Measurements from ENCODE around the gene PYM1. TPM values are rescaled to one million over a fixed set of nuclear protein-coding genes. Genes with fewer than 3 reads are reported as not detected.
"Not testable (repeated sequence)": the region's sequence is repeated elsewhere in the genome, so short reads cannot be mapped to it uniquely, and the experiment has no call there.

Gene PYM1
- total and polyA plus RNA-seq, 7 donors, result 14.6 to 39.8 (median 19.0) TPM

DNA sequence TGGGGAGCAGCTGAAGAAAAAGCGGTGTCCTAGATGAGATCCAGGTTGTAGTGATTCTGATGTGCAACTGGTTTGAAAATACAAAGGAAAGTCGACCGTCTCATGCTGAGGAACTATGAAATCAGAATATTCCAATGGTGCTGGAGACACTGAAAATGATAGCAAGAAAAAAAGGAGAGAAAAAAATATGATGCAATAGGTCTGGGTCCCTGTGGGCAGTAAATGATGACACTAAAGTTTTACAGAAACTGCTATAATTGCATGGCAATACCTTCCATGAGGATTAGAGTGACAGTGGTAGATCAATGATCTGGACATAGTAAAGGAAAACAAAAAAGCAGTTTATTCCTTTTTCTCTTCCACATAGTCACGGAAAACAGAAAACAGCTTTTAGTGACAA lies 2.3 kb downstream of the PYM1 start:
- no peaks in the 10 kb centered on the region for H3K27me3 ChIP-seq (ENCODE audit: insufficient read depth in 3 of 3, low read length in 2 of 3)
- intact Hi-C loops (cut with DNase I), result loop anchor here in 1 of 2 donors (5.0 kb wide), 2 partner anchors 93 to 108 kb away; partner anchors contain the start of genes ORMDL2 and SARNP
- TF ChIP-seq, protein P1, sequence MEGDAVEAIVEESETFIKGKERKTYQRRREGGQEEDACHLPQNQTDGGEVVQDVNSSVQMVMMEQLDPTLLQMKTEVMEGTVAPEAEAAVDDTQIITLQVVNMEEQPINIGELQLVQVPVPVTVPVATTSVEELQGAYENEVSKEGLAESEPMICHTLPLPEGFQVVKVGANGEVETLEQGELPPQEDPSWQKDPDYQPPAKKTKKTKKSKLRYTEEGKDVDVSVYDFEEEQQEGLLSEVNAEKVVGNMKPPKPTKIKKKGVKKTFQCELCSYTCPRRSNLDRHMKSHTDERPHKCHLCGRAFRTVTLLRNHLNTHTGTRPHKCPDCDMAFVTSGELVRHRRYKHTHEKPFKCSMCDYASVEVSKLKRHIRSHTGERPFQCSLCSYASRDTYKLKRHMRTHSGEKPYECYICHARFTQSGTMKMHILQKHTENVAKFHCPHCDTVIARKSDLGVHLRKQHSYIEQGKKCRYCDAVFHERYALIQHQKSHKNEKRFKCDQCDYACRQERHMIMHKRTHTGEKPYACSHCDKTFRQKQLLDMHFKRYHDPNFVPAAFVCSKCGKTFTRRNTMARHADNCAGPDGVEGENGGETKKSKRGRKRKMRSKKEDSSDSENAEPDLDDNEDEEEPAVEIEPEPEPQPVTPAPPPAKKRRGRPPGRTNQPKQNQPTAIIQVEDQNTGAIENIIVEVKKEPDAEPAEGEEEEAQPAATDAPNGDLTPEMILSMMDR (IDR thresholded peaks at IDR 0.05), result no peak
- ATAC-seq (no peak), DNase-seq (no peak)
- peaks cover 6% of the 10 kb centered on the region for H3K4me1 ChIP-seq
- H3K36me3 ChIP-seq (ENCODE audit: insufficient read depth in 1 of 2, low read depth in 1 of 2), result peaks cover 0 to 24% of the 10 kb centered on the region in 2 donors
- no peak overlapping the region for H3K27ac ChIP-seq
- no peak overlapping the region for H3K4me3 ChIP-seq
- WGBS, 3 donors, result 80 to 89% (median 81%) methylated on average over 4 of the region's 4 CpGs
- no peaks in the 10 kb centered on the region for H3K9me3 ChIP-seq

DNA sequence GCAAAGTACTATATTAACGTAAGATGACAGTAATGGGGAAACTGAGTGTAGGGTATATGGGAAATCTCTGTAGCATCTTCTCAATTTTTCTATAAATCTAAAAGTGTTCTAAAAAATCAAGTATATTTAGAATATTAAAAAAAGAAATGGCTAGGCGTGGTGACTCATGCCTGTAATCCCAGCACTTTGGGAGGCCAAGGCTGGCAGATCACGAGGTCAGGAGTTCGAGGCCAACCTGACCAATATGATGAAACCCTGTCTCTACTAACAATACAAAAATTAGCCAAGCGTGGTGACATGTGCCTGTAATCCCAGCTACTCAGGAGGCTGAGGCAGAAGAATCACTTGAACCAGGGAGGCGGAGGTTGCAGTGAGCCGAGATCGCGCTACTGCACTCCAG lies 4.0 kb downstream of the PYM1 start:
- WGBS, 3 donors, result 95 to 96% (median 96%) methylated on average over 9 of the region's 9 CpGs
- ATAC-seq; H3K4me3 ChIP-seq; H3K9me3 ChIP-seq; H3K27me3 ChIP-seq (ENCODE audit: insufficient read depth in 3 of 3, low read length in 2 of 3); H3K27ac ChIP-seq; DNase-seq; H3K4me1 ChIP-seq; intact Hi-C loops (cut with DNase I): not testable (repeated sequence)
- H3K36me3 ChIP-seq (ENCODE audit: insufficient read depth in 1 of 2, low read depth in 1 of 2), result peaks cover 0 to 24% of the 10 kb centered on the region in 2 donors

DNA sequence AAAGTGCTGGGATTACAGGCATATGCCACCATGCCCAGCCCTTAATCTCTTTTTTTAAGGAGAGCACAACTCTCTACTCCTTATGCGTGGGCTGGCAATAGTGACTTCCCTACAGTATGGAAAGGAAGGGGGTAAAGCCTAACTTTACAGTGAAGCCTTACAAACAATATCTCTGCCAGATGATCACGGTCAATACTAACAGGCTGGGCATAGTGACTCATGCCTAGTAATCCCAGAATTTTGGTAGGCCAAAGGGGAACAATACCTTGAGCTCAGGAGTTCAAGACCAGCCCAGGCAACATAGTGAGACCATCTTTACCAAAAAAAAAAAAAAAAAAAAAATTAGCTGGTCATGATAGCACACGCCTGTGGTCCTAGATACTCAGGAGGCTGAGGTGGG lies 5.6 kb downstream of the PYM1 start:
- no peaks in the 10 kb centered on the region for H3K4me1 ChIP-seq
- H3K36me3 ChIP-seq (ENCODE audit: insufficient read depth in 1 of 2, low read depth in 1 of 2), result peaks cover 0 to 24% of the 10 kb centered on the region in 2 donors
- WGBS, 3 donors, result 90 to 100% (median 93%) methylated on average over 3 of the region's 3 CpGs
- TF ChIP-seq, protein P1 (IDR thresholded peaks at IDR 0.05), result no peak
- H3K4me3 ChIP-seq, result no peak overlapping the region
- no peak overlapping the region for H3K27ac ChIP-seq
- no peaks in the 10 kb centered on the region for H3K27me3 ChIP-seq (ENCODE audit: insufficient read depth in 3 of 3, low read length in 2 of 3)
- H3K9me3 ChIP-seq, result no peaks in the 10 kb centered on the region
- ATAC-seq, result no peak
- no peak for DNase-seq
- intact Hi-C loops (cut with DNase I), result no loop called here

DNA sequence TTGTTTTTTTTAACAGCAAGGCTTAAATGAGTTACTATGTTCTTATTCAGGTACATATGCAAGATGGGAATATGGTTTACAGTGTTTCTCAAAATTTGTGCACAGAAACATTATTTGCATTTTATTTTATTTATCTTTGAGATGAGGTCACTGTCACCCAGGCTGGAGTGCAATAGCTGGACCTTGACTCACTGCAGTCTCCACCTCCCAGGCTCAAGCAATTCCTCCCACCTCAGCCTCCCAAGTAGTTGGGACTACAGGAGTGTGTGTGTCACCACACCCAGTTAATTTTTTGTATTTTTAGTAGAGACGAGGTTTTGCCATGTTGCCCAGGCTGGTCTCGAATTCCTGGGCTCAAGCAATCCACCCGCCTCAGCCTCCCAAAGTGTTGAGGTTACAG lies 8.7 kb downstream of the PYM1 start:
- DNase-seq; H3K9me3 ChIP-seq; H3K4me1 ChIP-seq; ATAC-seq; H3K27me3 ChIP-seq (ENCODE audit: insufficient read depth in 3 of 3, low read length in 2 of 3); intact Hi-C loops (cut with DNase I); H3K27ac ChIP-seq; H3K4me3 ChIP-seq: not testable (repeated sequence)
- H3K36me3 ChIP-seq (ENCODE audit: insufficient read depth in 1 of 2, low read depth in 1 of 2), result peaks cover 0 to 29% of the 10 kb centered on the region in 2 donors
- 83 to 89% (median 86%) methylated on average over 3 of the region's 3 CpGs for WGBS, 3 donors

DNA sequence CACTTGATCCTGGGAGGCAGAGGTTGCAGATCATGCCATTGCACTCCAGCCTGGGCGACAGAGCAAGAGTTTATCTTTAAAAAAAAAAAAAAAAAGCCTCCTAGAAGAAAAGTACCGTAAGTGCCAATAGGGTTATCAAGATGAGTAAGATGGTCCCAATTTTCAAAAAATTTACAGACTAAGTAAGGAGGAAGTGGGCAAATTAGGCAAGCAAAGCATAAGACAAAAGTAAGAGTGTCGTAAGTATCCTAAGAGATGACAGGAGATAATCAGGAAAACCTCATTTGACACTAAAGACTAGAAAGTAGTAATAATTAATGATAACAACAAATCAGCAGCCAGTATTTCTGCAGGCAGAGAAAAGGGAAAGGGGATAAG lies 12.2 kb downstream of the PYM1 start:
- intact Hi-C loops (cut with DNase I), result no loop called here
- WGBS, 3 donors, result 91 to 92% (median 91%) methylated on average over 3 of the region's 3 CpGs
- Histone ChIP-seq H3K27ac (no peak overlapping the region), H3K36me3 (ENCODE audit: insufficient read depth in 1 of 2, low read depth in 1 of 2) (peaks cover 0 to 18% of the 10 kb centered on the region in 2 donors), H3K27me3 (ENCODE audit: insufficient read depth in 3 of 3, low read length in 2 of 3) (no peaks in the 10 kb centered on the region), H3K4me1 (no peaks in the 10 kb centered on the region), H3K4me3 (no peak overlapping the region), H3K9me3 (no peaks in the 10 kb centered on the region)
- ATAC-seq, result no peak
- TF ChIP-seq, protein P1 (IDR thresholded peaks at IDR 0.05), result no peak
- DNase-seq, result no peak

DNA sequence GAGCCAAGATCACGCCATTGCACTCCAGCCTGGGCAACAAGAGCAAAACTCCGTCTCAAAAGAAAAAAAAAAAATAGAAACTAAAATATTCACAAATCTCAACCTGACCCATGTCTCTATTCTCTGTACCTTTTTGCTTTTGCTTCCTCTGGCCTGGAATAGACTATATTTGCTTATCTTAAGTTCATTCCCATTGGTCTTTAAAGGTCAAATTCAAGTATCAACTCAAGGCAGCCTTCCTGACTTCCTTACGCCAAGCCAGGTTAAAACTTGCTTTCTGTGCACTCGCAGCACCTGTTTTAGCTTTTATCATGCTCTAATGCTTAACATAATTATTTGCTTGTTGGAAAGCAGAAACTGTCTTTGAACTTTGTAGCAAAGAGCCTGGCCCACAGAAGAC lies 14.8 kb downstream of the PYM1 start:
- no peak for DNase-seq
- WGBS, 3 donors, result 94 to 99% (median 96%) methylated on average over 4 of the region's 4 CpGs
- Histone ChIP-seq H3K27ac (no peak overlapping the region), H3K4me1 (no peaks in the 10 kb centered on the region), H3K27me3 (ENCODE audit: insufficient read depth in 3 of 3, low read length in 2 of 3) (no peaks in the 10 kb centered on the region), H3K4me3 (no peak overlapping the region), H3K36me3 (ENCODE audit: insufficient read depth in 1 of 2, low read depth in 1 of 2) (peaks cover 0 to 18% of the 10 kb centered on the region in 2 donors), H3K9me3 (no peaks in the 10 kb centered on the region)
- ATAC-seq, result no peak
- TF ChIP-seq, protein P1 (IDR thresholded peaks at IDR 0.05), result no peak
- intact Hi-C loops (cut with DNase I), result no loop called here
